GM19468 (cell line): ENCODE results near the gene PEPD.

Source experiments
- ATAC-seq: cut with Tn5 transposase; IDR thresholded peaks from one replicate; pipeline ENCODE4 v1.9.1; 2021; ENCODE audit warnings: mild to moderate bottlenecking, moderate library complexity, moderate number of reproducible peaks; ENCODE audit not compliant: unreplicated experiment; ENCODE audit errors: extremely low read depth

The PEPD gene

GRCh38 chr19:33445442-33446329 is 75.9 kb downstream of the PEPD start:
- ATAC-seq = no peak

- ATAC-seq = no peak
These were observed 76.8 kb downstream of the PEPD start for GRCh38 chr19:33444562-33445441.

GRCh38 chr19:33443638-33444561 is 77.7 kb downstream of the PEPD start:
- ATAC-seq = no peak

- no peak for ATAC-seq
These were observed 78.9 kb downstream of the PEPD start for GRCh38 chr19:33442706-33443105.

GRCh38 chr19:33441828-33442227 is 79.8 kb downstream of the PEPD start:
- ATAC-seq = no peak

GRCh38 chr19:33441277-33441699 is 80.3 kb downstream of the PEPD start:
- ATAC-seq = no peak

- no peak for ATAC-seq
These were observed 80.9 kb downstream of the PEPD start for GRCh38 chr19:33440682-33441081.

- no peak for ATAC-seq
These were observed 81.3 kb downstream of the PEPD start for GRCh38 chr19:33440241-33440640.

- no peak for ATAC-seq
These were observed 82.4 kb downstream of the PEPD start for GRCh38 chr19:33438987-33439781.

- no peak for ATAC-seq
These were observed 83.5 kb downstream of the PEPD start for GRCh38 chr19:33437821-33438671.

- no peak for ATAC-seq
These were observed 84.2 kb downstream of the PEPD start for GRCh38 chr19:33437393-33437820.

GRCh38 chr19:33436360-33437345 is 84.9 kb downstream of the PEPD start:
- no peak for ATAC-seq

- no peak for ATAC-seq
These were observed 85.8 kb downstream of the PEPD start for GRCh38 chr19:33435706-33436359.

GRCh38 chr19:33434886-33435705 is 86.5 kb downstream of the PEPD start:
- ATAC-seq = no peak

- no peak for ATAC-seq
These were observed 87.3 kb downstream of the PEPD start for GRCh38 chr19:33434069-33434885.
